ENCODE results near the gene RUNX3.

The RUNX3 gene

DNA sequence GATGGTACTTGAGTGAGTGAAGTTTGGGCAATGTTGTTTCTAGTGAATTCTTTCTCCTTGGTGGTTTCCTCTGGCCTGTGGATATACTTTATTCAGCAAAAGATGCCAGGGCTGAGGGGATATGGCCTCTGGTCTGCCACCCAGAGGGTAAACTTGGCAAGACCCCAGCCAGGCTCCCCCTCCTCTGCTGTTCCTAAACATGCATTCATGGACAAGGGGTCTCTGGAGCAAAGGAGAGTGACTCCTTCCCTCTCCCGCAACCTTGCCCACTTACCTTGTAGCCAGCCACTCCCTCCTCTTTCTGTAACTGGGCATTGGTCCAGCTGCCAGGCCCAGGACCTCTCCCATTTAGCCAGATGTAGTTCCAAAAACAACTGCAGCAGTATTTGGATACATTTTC, 43.8 kb downstream of the RUNX3 start:
- no peak overlapping the region for H3K27ac ChIP-seq (ENCODE audit: low read length)
- H3K9ac ChIP-seq (ENCODE audit: low read length) = no peak overlapping the region
- H3K79me2 ChIP-seq (ENCODE audit: low read length) = no peaks in the 10 kb centered on the region
- H3F3A ChIP-seq (ENCODE audit: insufficient read depth, low read length) = no peaks in the 10 kb centered on the region
- DNase-seq = no peak
- TF ChIP-seq EZH2phosphoT487 (IDR thresholded peaks at IDR 0.05; ENCODE audit: low read length) (no peak), EZH2 (optimal IDR thresholded peaks at IDR 0.05; ENCODE audit: low read depth, low read length) (no peak)
- TF ChIP-seq, protein P1, sequence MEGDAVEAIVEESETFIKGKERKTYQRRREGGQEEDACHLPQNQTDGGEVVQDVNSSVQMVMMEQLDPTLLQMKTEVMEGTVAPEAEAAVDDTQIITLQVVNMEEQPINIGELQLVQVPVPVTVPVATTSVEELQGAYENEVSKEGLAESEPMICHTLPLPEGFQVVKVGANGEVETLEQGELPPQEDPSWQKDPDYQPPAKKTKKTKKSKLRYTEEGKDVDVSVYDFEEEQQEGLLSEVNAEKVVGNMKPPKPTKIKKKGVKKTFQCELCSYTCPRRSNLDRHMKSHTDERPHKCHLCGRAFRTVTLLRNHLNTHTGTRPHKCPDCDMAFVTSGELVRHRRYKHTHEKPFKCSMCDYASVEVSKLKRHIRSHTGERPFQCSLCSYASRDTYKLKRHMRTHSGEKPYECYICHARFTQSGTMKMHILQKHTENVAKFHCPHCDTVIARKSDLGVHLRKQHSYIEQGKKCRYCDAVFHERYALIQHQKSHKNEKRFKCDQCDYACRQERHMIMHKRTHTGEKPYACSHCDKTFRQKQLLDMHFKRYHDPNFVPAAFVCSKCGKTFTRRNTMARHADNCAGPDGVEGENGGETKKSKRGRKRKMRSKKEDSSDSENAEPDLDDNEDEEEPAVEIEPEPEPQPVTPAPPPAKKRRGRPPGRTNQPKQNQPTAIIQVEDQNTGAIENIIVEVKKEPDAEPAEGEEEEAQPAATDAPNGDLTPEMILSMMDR (IDR thresholded peaks at IDR 0.05; ENCODE audit: low read length) = no peak
- H3K4me2 ChIP-seq (ENCODE audit: low read depth, low read length) = no peak overlapping the region
- H3K36me3 ChIP-seq (replicated peaks; ENCODE audit: insufficient read depth, low read length) = no peaks in the 10 kb centered on the region
- no peaks in the 10 kb centered on the region for H4K20me1 ChIP-seq (ENCODE audit: insufficient read depth, low read length)
- no peaks in the 10 kb centered on the region for H3K4me1 ChIP-seq (ENCODE audit: low read length)
- H2AFZ ChIP-seq (ENCODE audit: low read length) = no peak overlapping the region
- no peaks in the 10 kb centered on the region for H3K9me2 ChIP-seq (replicated peaks; ENCODE audit: insufficient read depth, low read length)
- no peaks in the 10 kb centered on the region for H3K9me3 ChIP-seq (replicated peaks; ENCODE audit: insufficient read depth, low read length)
- no peaks in the 10 kb centered on the region for H3K27me3 ChIP-seq (replicated peaks; ENCODE audit: insufficient read depth, low read length)
- H3K4me3 ChIP-seq (ENCODE audit: low read length) = no peak overlapping the region

GRCh38 chr1:24884751-24885150, 45.3 kb downstream of the RUNX3 start:
- Histone ChIP-seq H3K4me1 (ENCODE audit: low read length) (no peaks in the 10 kb centered on the region), H3K9me3 (replicated peaks; ENCODE audit: insufficient read depth, low read length) (no peaks in the 10 kb centered on the region), H3K9me2 (replicated peaks; ENCODE audit: insufficient read depth, low read length) (no peaks in the 10 kb centered on the region), H2AFZ (ENCODE audit: low read length) (no peak overlapping the region), H3F3A (ENCODE audit: insufficient read depth, low read length) (no peaks in the 10 kb centered on the region), H3K27me3 (replicated peaks; ENCODE audit: insufficient read depth, low read length) (no peaks in the 10 kb centered on the region), H3K4me2 (ENCODE audit: low read depth, low read length) (no peak overlapping the region), H3K4me3 (ENCODE audit: low read length) (no peak overlapping the region), H3K36me3 (replicated peaks; ENCODE audit: insufficient read depth, low read length) (no peaks in the 10 kb centered on the region), H4K20me1 (ENCODE audit: insufficient read depth, low read length) (no peaks in the 10 kb centered on the region), H3K79me2 (ENCODE audit: low read length) (no peaks in the 10 kb centered on the region), H3K27ac (ENCODE audit: low read length) (no peak overlapping the region), H3K9ac (ENCODE audit: low read length) (no peak overlapping the region)
- no peak for DNase-seq
- TF ChIP-seq EZH2phosphoT487 (IDR thresholded peaks at IDR 0.05; ENCODE audit: low read length) (no peak), EZH2 (optimal IDR thresholded peaks at IDR 0.05; ENCODE audit: low read depth, low read length) (no peak)
- TF ChIP-seq, protein P1 (IDR thresholded peaks at IDR 0.05; ENCODE audit: low read length) = no peak

- H3K9me2 ChIP-seq (replicated peaks; ENCODE audit: insufficient read depth, low read length) = no peaks in the 10 kb centered on the region
- no peak overlapping the region for H3K27ac ChIP-seq (ENCODE audit: low read length)
- no peaks in the 10 kb centered on the region for H3K9me3 ChIP-seq (replicated peaks; ENCODE audit: insufficient read depth, low read length)
- no peaks in the 10 kb centered on the region for H3K79me2 ChIP-seq (ENCODE audit: low read length)
- H3K36me3 ChIP-seq (replicated peaks; ENCODE audit: insufficient read depth, low read length) = no peaks in the 10 kb centered on the region
- no peak for TF ChIP-seq EZH2phosphoT487 (IDR thresholded peaks at IDR 0.05; ENCODE audit: low read length)
- TF ChIP-seq, protein P1 (IDR thresholded peaks at IDR 0.05; ENCODE audit: low read length) = no peak
- TF ChIP-seq EZH2 (optimal IDR thresholded peaks at IDR 0.05; ENCODE audit: low read depth, low read length) = no peak
- H3K27me3 ChIP-seq (replicated peaks; ENCODE audit: insufficient read depth, low read length) = no peaks in the 10 kb centered on the region
- no peaks in the 10 kb centered on the region for H4K20me1 ChIP-seq (ENCODE audit: insufficient read depth, low read length)
- H2AFZ ChIP-seq (ENCODE audit: low read length) = no peak overlapping the region
- no peaks in the 10 kb centered on the region for H3K4me1 ChIP-seq (ENCODE audit: low read length)
- no peaks in the 10 kb centered on the region for H3F3A ChIP-seq (ENCODE audit: insufficient read depth, low read length)
- H3K4me2 ChIP-seq (ENCODE audit: low read depth, low read length) = no peak overlapping the region
- DNase-seq = no peak
- no peak overlapping the region for H3K4me3 ChIP-seq (ENCODE audit: low read length)
- no peak overlapping the region for H3K9ac ChIP-seq (ENCODE audit: low read length)
Observed at GRCh38 chr1:24881034-24881433, 49.0 kb downstream of the RUNX3 start.
